NCI-H2029 treated with DMSO at 0.1 percent for 48 hours (cell line): ENCODE results near the gene C1QTNF6.

Experiments
- DNase-seq: peaks from one replicate; lab custom pipeline; 2025; lab: John Stamatoyannopoulos, UW

Gene C1QTNF6

DNA sequence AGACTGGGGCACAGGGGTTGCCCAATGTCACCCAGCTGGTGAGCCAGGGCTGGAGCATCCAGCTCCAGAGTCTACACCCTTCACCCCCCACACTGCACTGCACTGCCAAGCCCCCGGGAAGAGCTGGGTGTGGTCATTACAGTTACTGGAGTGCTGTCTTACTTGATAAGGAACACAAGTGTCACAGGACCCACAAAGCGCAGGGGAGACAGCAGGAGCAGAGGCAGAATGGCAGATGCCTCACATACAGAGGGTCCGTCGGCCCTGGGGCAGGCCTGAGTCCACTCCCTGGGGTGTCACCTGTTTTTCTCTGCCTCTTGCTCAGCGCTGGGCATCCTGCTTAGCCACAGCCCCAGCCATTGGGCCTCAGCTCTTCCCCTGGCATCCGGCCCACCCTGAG lies 46.1 kb downstream of the C1QTNF6 start:
- DNase-seq = no peak

DNA sequence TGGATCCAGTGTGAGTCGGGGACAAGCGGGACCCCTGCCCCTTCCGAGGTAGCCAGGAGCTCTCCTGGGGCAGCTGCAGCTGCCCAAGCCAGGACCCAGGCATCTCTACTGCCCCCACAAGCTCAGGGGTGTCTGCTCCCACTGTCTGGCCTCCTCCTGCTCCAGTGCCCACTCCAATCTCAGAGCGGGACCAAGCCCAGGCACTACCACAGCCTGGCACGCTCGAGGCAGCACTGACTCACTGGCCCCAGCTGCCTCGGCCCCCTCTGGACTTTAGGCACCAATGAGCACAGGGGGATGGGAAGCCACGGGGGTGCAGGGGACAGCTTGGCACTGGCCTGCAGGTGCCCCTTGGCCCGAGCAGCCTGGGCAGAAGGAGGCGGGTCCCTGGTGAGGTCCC lies 46.6 kb downstream of the C1QTNF6 start:
- DNase-seq = no peak

DNA sequence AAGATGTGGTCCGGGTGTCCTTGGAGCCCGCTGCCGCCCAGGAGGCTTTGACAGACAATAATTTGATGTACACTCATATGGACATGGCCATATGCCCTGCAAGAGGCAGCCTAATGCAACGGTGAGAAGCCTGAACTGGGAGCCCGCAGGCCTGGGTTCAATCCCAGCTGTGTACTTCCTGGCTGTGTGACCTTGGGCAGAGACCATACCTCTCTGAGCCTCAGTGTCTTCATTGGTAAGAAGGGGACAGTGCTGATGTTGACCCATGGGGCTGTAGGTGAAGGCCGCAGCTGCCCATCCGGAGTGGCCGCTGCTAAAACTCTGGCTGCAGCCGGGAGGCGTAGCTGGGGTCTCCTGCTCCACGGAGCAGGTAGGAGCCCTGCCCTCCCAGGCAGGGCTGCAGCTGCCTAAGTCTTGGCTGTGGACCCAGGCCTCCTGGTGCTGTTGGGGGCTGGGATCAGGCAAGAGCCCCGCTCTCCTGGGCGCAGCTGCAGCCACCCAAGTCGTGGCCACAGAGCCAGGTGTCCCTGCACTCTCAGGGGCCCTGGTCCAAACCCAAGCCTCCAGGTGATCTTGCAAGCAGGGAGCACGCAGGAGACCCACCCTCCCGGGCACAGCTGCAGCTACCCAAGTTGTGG lies 47.2 kb downstream of the C1QTNF6 start:
- DNase-seq = no peak

DNA sequence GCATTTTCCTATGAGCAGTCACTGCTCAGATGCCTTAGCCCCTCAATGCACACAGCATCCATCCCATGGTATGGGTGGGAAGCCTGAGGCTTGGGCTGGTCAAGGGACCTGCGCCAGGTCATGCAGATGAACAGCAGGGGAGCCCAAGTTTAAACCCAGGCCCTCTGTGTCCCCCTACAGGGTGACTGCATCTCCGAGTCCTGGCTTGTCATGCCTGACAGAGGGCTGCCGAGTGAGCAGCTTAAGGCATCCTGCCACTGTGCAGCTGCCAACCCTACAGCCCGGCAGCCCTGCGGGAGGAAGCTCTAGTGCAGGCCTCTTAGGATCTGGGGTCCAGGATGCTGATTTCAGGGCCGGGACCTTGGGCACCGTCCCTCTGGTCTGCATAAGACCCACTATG lies 48.3 kb downstream of the C1QTNF6 start:
- no peak for DNase-seq

DNA sequence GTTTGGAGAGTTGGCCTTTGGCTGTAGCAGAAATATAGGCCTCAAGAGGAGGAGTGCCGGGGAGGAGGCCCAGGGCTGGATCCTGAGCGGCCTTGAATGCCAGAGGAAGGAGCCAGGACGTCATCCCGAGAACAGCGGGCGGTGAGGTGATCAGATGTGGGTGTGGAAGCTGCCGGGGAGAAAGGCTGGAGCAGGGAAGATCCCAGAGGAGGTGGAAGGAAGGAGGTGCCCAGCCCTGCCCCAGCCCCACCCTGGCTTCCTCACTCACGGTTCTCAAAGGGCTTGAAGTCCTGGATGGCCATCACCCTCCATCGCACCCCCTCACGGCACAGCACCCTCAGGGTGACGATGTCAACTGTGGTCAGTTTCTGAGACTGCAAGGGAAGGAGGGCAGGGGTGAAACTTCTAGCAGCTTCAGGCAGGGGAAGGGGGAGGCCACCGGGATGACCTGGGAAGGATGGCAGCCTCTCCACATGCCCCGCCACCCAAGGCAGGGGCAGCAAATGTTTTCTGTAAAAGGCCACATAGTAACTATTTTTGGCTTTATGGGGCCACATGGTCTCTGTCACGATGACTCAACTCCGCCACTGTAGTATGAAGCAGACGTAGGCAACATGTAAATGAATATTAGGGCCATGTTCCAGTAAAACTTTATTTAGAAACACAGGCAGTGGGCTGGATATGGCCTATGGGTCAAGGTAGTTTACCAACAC lies 49.0 kb downstream of the C1QTNF6 start:
- no peak for DNase-seq

DNA sequence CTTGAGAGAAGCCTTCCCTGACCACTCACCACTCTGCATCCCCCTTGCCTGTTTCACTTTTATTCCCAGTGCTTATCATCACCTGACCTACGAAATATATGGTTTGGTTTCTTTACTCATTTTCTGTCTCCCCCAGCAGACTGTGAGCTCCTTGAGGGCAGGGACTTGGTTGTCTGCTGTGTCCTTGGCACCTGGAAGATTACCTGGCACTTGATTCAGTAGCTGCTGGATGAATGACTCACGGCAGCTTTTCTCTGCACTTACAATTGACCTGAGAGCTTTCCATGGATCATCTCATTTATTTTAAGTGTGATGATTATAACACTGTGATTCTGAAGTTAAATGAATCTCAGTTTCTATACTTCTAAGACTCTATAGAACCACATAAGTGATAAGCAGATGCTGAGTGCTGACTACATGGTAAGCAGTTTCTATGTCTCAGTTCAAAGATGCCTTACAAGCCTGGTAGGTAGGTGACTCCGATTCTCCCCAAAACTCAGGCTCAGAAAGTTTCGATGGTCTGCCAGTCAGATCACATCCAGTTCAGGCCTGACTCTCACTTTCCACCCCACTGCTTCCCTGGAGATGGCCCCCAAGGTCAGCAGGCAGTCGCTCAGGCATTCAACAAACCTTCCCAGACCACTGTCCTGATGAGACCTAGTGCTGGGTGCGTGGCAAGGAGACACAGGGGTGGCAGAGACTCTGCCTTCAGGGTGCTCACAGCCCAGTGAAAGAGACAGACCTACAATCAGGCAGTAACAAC lies 50.0 kb downstream of the C1QTNF6 start:
- no peak for DNase-seq

DNA sequence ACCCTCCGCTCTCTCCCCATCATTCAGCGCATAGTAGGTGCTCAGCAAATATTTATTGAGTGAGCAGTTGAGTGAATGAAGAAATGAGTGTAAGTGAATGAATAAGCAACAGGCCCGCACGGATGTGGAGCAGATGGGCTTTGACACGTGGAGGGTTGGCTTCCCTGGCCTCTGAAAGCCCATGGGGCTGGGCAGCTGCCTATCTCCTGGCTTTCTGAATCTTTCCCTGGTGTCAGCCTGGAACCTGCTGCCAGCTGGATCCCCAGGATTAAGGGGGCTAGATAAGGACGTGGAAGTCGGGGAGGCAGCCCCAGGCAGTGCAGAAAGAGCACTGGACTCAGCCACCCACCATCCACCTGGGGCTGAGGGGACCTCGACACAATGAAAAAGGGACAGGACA lies 50.9 kb downstream of the C1QTNF6 start:
- DNase-seq = no peak

DNA sequence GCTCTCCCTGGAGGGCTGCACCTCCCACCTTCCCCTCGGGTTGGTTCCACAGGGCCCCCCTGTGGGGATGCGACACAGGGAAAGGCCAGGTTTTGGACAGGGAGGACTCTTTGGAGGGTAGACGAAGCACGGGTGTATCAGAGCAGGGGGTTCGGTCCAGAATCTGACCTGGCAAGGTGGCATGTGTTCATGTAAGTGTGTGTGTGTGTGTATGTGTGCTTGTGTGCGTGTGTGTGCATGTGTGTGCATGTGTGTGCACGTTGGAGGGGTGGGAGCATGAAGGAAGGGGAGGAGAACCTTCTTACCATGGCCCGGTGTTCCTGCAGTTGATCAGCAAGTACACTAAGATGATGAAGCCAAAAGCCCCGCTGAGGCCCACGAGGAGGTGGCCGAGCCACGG lies 53.0 kb downstream of the C1QTNF6 start:
- no peak for DNase-seq

DNA sequence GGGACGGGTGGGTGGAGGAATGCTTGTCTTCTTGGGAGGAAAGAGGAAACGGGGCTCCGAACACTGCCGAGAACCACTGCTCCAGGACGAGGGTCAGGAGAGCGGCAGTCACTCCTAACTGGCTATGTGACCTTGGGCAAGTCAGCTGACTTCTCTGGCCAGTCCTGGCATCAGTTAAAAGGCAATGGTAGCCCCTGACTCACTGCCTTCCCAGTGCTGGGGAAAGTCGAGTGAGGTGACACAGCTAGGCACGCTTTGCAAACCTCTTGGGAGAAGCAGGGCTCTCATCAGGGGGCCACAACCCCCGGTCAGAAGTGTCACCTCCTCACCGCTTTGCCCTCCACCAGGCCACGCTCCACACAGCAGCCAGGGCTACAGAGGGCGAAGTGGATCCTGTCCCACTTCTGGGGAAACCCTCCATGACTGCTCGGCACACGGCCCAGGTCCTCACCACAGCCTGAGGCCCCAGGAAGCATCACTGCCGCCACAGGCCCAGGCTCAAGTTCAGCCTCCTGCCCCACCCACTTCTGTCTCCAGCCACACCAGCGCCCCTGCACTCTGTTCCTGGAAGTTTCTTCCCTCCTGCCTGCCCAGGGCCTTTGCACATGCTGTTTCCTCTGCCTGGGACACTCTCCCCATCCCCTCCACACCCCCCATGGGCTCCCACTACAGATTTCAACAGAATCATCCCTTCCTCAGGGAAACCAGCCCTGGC lies 54.6 kb downstream of the C1QTNF6 start:
- no peak for DNase-seq

DNA sequence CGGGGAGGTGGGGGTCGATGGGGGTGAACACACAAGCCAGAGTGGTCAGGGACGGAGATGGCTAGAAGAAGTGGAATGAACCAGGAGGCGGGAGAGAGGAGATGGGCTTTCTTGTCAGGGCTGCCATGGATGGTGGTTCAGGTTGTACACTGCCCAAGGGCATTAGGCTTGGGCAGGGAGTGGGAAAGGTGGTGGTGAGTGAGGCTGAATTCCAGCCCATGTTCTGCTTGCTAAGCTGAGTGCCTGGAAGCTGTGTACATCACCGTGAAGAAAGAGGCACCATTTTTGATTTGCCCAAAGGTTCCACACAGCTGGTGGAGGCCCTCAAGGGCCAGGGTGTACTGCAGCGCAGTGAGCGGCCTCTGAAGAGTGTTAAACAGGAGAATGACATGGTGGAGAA lies 55.3 kb downstream of the C1QTNF6 start:
- DNase-seq = no peak
